ENCODE measurements around the gene CNRIP1.

Gene CNRIP1

DNA sequence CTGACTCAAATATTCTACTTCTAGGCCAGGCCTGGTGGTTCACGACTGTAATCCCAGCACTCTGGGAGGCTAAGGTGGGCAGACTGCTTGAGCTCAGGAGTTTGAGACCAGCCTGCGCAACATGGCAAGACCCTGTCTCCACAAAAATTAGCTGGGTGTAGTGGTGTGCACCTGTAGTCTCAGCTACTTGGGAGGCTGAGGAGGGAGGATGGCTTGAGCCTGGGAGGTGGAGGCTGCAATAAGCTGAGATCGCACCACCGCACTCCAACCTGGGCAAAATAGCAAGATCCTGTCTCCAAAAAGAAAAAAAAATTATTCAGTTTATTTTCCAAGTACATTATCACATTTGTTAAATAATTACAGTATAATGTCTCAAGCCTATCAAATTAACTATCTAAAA, 74.7 kb downstream of the CNRIP1 start:
- TF ChIP-seq, protein P1, sequence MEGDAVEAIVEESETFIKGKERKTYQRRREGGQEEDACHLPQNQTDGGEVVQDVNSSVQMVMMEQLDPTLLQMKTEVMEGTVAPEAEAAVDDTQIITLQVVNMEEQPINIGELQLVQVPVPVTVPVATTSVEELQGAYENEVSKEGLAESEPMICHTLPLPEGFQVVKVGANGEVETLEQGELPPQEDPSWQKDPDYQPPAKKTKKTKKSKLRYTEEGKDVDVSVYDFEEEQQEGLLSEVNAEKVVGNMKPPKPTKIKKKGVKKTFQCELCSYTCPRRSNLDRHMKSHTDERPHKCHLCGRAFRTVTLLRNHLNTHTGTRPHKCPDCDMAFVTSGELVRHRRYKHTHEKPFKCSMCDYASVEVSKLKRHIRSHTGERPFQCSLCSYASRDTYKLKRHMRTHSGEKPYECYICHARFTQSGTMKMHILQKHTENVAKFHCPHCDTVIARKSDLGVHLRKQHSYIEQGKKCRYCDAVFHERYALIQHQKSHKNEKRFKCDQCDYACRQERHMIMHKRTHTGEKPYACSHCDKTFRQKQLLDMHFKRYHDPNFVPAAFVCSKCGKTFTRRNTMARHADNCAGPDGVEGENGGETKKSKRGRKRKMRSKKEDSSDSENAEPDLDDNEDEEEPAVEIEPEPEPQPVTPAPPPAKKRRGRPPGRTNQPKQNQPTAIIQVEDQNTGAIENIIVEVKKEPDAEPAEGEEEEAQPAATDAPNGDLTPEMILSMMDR (IDR thresholded peaks at IDR 0.05; ENCODE audit: extremely low read depth, missing control alignments): no peak
- no peak for DNase-seq (ENCODE audit: low spot score)

DNA sequence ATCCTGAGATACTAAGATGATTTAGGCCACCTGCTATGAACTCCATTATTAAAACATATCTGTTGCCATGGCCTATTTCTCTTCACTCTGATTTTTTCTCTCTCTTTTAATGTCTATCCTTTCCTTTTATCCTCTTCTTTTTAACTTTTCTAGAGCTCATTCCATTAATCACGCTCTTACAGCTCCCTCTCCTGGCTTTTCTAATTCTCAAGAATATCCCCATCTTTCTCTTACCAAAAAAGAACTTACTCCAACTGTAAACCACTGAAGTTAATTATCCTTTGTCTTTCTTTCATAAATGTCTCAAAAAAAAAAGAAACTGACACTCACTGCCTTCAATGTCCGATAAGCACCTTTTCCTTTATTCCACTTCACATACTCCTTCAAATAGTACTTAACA, 75.3 kb downstream of the CNRIP1 start:
- TF ChIP-seq, protein P1 (IDR thresholded peaks at IDR 0.05; ENCODE audit: extremely low read depth, missing control alignments): no peak
- DNase-seq (ENCODE audit: low spot score): no peak

Measured in GM20000 (cell line).